Mucosa of rectum (tissue), 2 donors: ENCODE measurements around the gene RNF11.

Source experiments
- H3K27ac ChIP-seq, 2 donors: one replicate each; pipeline ENCODE4 v1.7.0; 2013; ENCODE audit warnings: inconsistent platforms in 2 of 2, low read depth in 2 of 2, low read length in 2 of 2
- H3K27me3 ChIP-seq, 2 donors: one replicate each; pipeline ENCODE4 v1.7.0; 2013; ENCODE audit warnings: low read length in 2 of 2; ENCODE audit not compliant: control insufficient read depth in 2 of 2, insufficient read depth in 2 of 2
- H3K36me3 ChIP-seq, 2 donors: one replicate each; pipeline ENCODE4 v1.7.0; 2013; ENCODE audit warnings: low read length in 2 of 2; ENCODE audit not compliant: control insufficient read depth in 2 of 2, insufficient read depth in 2 of 2
- H3K4me1 ChIP-seq, 2 donors: one replicate each; pipeline ENCODE4 v1.7.0; 2013; ENCODE audit warnings: low read length in 2 of 2, mild to moderate bottlenecking in 1 of 2; ENCODE audit not compliant: control insufficient read depth in 2 of 2, insufficient read depth in 2 of 2
- H3K4me3 ChIP-seq, 2 donors: one replicate each; pipeline ENCODE4 v1.7.0; 2013; ENCODE audit warnings: low read length in 2 of 2
- H3K9ac ChIP-seq, 2 donors: one replicate each; pipeline ENCODE4 v1.7.0; 2013; ENCODE audit warnings: low read length in 2 of 2, low read depth in 1 of 2, mild to moderate bottlenecking in 1 of 2
- H3K9me3 ChIP-seq, 2 donors: one replicate each; pipeline ENCODE4 v1.7.0; 2013; ENCODE audit warnings: low read length in 2 of 2; ENCODE audit not compliant: control insufficient read depth in 2 of 2
- donor health status: healthy.
- donor health status: Normal muscosa, but diverticular disease.

The RNF11 gene

GRCh38 chr1:51276286-51276685 is 40.2 kb downstream of the RNF11 start:
- no peaks in the 10 kb centered on the region for H3K27me3 ChIP-seq
- no peaks in the 10 kb centered on the region for H3K9me3 ChIP-seq
- H3K36me3 ChIP-seq: peaks cover 3 to 13% of the 10 kb centered on the region in 2 donors
- no peak overlapping the region for H3K27ac ChIP-seq
- no peak overlapping the region for H3K9ac ChIP-seq
- H3K4me3 ChIP-seq: no peak overlapping the region
- no peaks in the 10 kb centered on the region for H3K4me1 ChIP-seq

- no peak overlapping the region for H3K4me3 ChIP-seq
- peaks cover 5 to 8% of the 10 kb centered on the region in 2 donors for H3K36me3 ChIP-seq
- no peak overlapping the region for H3K27ac ChIP-seq
- no peak overlapping the region for H3K9ac ChIP-seq
- H3K27me3 ChIP-seq: no peaks in the 10 kb centered on the region
- peaks cover 2 to 3% of the 10 kb centered on the region in 2 donors for H3K4me1 ChIP-seq
- no peaks in the 10 kb centered on the region for H3K9me3 ChIP-seq
These were observed 44.4 kb downstream of the RNF11 start for GRCh38 chr1:51280321-51280978.

- H3K9ac ChIP-seq: no peak overlapping the region
- H3K36me3 ChIP-seq: peaks cover 0 to 4% of the 10 kb centered on the region in 2 donors
- no peak overlapping the region for H3K27ac ChIP-seq
- H3K4me1 ChIP-seq: peaks cover 2 to 3% of the 10 kb centered on the region in 2 donors
- H3K27me3 ChIP-seq: no peaks in the 10 kb centered on the region
- H3K4me3 ChIP-seq: no peak overlapping the region
- H3K9me3 ChIP-seq: no peaks in the 10 kb centered on the region
These were observed 45.7 kb downstream of the RNF11 start for GRCh38 chr1:51281807-51282206.

- Histone ChIP-seq H3K9ac (no peak overlapping the region), H3K27me3 (no peaks in the 10 kb centered on the region), H3K9me3 (no peaks in the 10 kb centered on the region), H3K4me1 (peaks cover 2 to 3% of the 10 kb centered on the region in 2 donors), H3K4me3 (no peak overlapping the region), H3K27ac (no peak overlapping the region), H3K36me3 (peaks cover 0 to 10% of the 10 kb centered on the region in 2 donors)
These were observed 46.5 kb downstream of the RNF11 start for GRCh38 chr1:51282605-51283004.

GRCh38 chr1:51283979-51284378 is 47.9 kb downstream of the RNF11 start:
- H3K9me3 ChIP-seq: no peaks in the 10 kb centered on the region
- H3K4me3 ChIP-seq: no peak overlapping the region
- H3K27me3 ChIP-seq: no peaks in the 10 kb centered on the region
- peaks cover 2 to 3% of the 10 kb centered on the region in 2 donors for H3K4me1 ChIP-seq
- H3K27ac ChIP-seq: no peak overlapping the region
- no peak overlapping the region for H3K9ac ChIP-seq
- peaks cover 3 to 22% of the 10 kb centered on the region in 2 donors for H3K36me3 ChIP-seq

GRCh38 chr1:51284487-51284954 is 48.4 kb downstream of the RNF11 start:
- H3K9me3 ChIP-seq: no peaks in the 10 kb centered on the region
- H3K27ac ChIP-seq: no peak overlapping the region
- peaks cover 2 to 3% of the 10 kb centered on the region in 2 donors for H3K4me1 ChIP-seq
- H3K4me3 ChIP-seq: no peak overlapping the region
- H3K9ac ChIP-seq: no peak overlapping the region
- peaks cover 6 to 27% of the 10 kb centered on the region in 2 donors for H3K36me3 ChIP-seq
- H3K27me3 ChIP-seq: no peaks in the 10 kb centered on the region

GRCh38 chr1:51285055-51285454 is 49.0 kb downstream of the RNF11 start:
- Histone ChIP-seq H3K27ac (no peak overlapping the region), H3K36me3 (peaks cover 11 to 29% of the 10 kb centered on the region in 2 donors), H3K4me1 (peaks cover 2 to 3% of the 10 kb centered on the region in 2 donors), H3K27me3 (no peaks in the 10 kb centered on the region), H3K9me3 (no peaks in the 10 kb centered on the region), H3K4me3 (no peak overlapping the region), H3K9ac (no peak overlapping the region)

GRCh38 chr1:51287966-51288365 is 51.9 kb downstream of the RNF11 start:
- H3K36me3 ChIP-seq: peaks cover 13 to 29% of the 10 kb centered on the region in 2 donors
- H3K27ac ChIP-seq: no peak overlapping the region
- H3K9me3 ChIP-seq: no peaks in the 10 kb centered on the region
- H3K9ac ChIP-seq: no peak overlapping the region
- H3K4me1 ChIP-seq: peaks cover 0 to 3% of the 10 kb centered on the region in 2 donors
- no peak overlapping the region for H3K4me3 ChIP-seq
- H3K27me3 ChIP-seq: no peaks in the 10 kb centered on the region

- H3K27ac ChIP-seq: no peak overlapping the region
- H3K36me3 ChIP-seq: peaks cover 13 to 27% of the 10 kb centered on the region in 2 donors
- H3K9ac ChIP-seq: no peak overlapping the region
- H3K27me3 ChIP-seq: no peaks in the 10 kb centered on the region
- no peak overlapping the region for H3K4me3 ChIP-seq
- H3K4me1 ChIP-seq: peaks cover 0 to 3% of the 10 kb centered on the region in 2 donors
- no peaks in the 10 kb centered on the region for H3K9me3 ChIP-seq
These were observed 52.5 kb downstream of the RNF11 start for GRCh38 chr1:51288578-51288977.

- no peak overlapping the region for H3K27ac ChIP-seq
- no peaks in the 10 kb centered on the region for H3K9me3 ChIP-seq
- no peaks in the 10 kb centered on the region for H3K27me3 ChIP-seq
- peaks cover 13 to 27% of the 10 kb centered on the region in 2 donors for H3K36me3 ChIP-seq
- no peak overlapping the region for H3K4me3 ChIP-seq
- no peak overlapping the region for H3K9ac ChIP-seq
- no peaks in the 10 kb centered on the region for H3K4me1 ChIP-seq
These were observed 53.8 kb downstream of the RNF11 start for GRCh38 chr1:51289676-51290488.
